GM18858 (cell line): ENCODE results near the gene SIRT5.

Source experiments
- ATAC-seq: cut with Tn5 transposase; IDR thresholded peaks from one replicate; pipeline ENCODE4 v1.9.1; 2021; ENCODE audit not compliant: unreplicated experiment

The SIRT5 gene

DNA sequence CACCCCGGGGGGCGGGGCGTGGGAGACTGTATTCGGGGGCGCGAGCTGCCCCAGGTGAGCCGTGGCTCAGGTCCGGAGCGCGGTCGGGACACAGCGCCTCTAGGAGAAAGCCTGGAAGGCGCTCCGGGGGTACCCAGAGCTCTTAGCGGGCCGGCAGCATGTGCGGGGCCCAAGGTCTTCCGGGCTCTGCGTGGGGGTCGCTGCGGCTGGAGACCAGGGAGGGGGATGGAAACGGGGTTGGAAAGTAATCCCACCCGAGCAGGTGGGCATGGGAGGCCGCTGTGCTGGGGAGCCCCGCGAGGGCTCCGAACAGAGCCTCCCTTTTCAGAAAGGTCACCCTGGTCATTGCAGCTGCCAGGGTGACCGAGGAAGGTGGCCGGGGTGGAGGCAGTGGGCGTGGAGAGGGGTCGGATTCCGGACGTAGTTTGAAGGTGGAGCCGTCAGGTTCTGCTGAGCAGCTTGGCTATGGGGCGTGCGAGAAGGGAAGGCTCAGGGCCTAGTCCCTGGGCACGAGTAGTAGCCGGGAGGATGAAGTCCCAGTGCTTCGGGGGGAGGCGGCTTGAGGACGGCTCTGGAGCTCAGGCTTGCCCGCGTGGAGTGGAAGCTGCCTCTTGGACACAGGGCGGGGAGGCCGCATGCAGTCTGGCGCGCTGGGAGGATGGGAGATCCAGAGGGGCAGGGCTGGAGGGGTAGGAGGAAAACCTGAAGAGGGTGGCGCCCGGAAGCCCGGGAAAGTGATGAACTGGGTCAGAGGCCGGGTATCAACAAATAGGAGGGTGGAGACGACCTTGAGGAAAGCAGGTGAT is at the start of gene SIRT5:
TSS of gene SIRT5 (plus strand) at position 31 of the 806 bp plus-strand sequence. CDS start 9,510 bp downstream, outside the sequence.
- peak; percentile 38 for ATAC-seq

DNA sequence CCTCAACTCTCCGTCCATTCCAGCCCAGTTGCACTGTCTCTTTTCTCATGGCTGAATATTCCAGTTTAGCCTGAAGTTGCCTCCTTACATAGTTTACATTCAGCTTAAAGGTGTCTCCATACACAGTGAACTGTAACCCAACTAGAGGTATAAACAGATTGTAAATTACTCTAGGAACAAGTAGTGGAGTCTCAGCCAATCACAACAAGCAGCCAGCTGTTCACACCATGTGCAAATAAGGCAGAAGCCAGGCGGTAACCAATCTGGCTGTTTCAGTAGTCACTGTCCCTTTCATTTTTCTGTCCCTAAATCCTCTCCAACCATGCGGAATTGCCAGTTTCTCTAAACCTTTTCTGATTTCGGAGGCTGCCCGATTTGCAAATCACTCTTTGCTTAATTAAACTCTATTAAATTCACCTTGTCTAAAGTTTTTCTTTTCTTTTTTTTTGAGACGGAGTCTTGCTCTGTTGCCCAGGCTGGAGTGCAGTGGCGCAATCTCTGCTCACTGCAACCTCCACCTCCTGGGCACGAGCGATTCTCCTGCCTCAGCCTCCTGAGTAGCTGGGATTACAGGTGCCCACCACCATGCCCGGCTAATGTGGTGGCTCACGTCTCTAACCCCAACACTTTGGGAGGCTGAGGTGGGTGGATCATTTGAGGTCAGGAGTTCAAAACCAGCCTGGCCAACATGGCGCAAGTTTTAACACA is 49.4 kb upstream of the SIRT5 start:
- ATAC-seq, result no peak

- ATAC-seq, result no peak
These were observed 48.1 kb upstream of the SIRT5 start for GRCh38 chr6:13526357-13526726.

GRCh38 chr6:13526727-13527670 is 47.4 kb upstream of the SIRT5 start:
- ATAC-seq, result peak; percentile 78

- ATAC-seq, result no peak
These were observed 46.7 kb upstream of the SIRT5 start for GRCh38 chr6:13527671-13528056.

GRCh38 chr6:13528232-13528631 is 46.2 kb upstream of the SIRT5 start:
- no peak for ATAC-seq

DNA sequence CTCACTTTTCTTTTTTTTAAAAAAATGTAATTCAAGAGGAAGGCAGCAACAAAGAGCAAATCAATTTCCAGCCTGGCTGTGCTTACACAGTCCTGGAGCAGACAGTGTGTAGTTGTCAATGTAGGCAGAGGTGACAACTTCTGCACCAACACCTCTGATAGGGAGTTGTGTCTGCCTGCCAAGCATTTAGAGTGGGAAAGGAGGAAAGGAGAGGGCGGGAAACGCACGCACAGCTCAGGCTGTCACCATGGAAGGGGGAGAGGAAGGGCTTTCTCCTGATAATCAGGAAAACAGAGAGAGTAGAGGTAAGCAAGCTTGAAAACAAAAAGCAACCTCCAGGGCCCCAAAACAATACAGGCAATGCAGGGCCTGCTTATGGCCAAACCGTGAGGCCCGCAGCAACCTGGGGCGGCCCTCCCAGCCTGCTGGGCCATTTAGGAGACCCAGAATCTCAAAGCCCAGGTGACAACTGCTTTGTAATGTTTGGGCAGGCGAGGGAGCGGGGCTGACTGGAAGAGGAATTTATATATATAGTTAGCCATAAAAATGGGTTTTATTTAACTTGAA is 45.5 kb upstream of the SIRT5 start:
- ATAC-seq, result no peak

GRCh38 chr6:13531956-13532355 is 42.4 kb upstream of the SIRT5 start:
- ATAC-seq, result no peak

- no peak for ATAC-seq
These were observed 39.9 kb upstream of the SIRT5 start for GRCh38 chr6:13534536-13534935.

GRCh38 chr6:13535306-13535705 is 39.1 kb upstream of the SIRT5 start:
- ATAC-seq, result no peak

DNA sequence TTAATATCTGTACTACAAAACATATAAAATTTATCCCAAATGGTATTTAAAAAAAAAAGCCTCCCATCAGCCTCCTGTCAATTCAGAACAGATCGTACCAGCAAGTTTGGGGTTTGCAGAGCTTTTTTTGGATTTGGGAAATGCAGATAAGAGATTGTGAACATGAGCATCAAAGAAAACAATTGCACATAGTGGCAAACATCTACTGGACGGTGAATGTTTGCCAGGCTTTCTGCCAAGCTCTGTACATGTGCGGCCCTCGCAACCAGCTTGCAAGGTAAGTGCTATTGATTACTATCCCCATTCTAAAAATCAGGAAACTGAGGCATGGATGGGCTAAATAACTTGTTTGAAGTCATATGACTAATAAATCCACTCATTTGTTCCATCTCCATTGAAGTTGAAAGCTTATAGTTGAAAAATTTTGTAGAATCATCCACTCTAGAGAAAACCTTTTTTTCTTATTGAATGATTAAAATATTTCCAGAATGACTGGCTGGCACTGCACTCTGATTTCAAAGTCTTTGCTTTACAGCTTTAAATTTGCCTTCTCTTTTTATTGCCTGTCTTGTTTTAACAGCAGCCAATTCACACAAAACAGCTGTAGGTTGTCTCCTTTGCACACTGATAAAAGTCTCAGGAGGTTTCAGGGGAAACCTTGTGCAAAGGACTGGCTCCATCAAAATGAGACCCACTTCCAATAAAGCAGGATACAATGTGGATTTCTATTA is 37.4 kb upstream of the SIRT5 start:
- no peak for ATAC-seq

DNA sequence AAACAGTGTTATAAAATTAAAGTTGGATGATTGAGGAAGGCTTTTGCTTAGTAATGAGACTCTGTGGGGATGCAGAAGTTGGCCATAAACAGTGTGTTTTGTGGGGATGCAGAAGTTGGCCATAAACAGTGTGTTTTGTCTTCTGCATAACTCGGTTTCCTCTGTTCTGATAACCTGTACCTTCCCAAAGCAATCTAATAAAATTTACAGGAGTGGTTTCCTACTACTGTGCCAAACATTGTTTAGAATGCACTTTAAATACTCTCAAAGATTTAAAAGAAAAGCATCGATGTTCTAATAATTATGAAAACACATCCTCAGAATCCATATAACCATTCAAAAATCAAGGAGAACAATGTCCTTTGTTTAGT is 36.9 kb upstream of the SIRT5 start:
- ATAC-seq, result no peak

GRCh38 chr6:13538084-13538483 is 36.3 kb upstream of the SIRT5 start:
- ATAC-seq, result no peak

DNA sequence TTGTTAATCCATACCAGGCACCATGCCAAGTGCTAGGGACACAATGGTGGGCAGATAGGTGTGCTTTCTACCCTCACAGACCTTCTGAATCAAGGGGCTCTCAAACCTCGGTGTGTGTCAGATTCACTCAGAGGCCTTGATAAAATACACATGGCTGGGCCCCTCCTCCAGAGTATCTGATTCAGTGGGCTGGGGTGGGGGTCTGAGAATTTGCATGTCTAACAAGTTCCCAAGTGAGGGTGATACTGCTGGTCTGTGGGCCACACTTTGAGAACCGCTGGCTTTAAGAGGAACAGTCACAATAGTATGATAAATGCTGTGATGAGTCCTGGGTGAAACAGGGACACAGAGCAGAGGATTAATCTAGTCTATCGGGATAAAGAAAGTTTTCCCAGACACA is 35.8 kb upstream of the SIRT5 start:
- ATAC-seq, result no peak

- ATAC-seq, result no peak
These were observed 34.8 kb upstream of the SIRT5 start for GRCh38 chr6:13539572-13539971.

DNA sequence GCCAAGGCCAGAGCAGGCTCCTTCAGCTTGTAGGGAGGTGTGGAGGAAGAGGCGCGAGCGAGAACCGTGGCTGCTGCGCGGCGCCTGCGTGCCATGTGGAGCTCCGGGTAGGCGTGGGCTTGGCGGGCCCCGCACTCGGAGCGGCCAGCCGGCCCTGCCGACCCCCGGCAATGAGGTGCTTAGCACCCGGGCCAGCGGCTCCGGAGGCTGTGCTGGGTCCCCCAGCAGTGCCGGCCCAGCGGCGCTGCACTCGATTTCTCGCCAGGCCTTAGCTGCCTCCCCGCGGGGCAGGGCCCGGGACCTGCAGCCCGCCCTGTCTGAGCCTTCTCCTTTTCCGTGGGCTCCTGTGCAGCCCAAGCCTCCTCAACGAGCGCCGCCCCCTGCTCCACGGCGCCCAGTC is 32.9 kb upstream of the SIRT5 start:
- no peak for ATAC-seq

GRCh38 chr6:13544454-13545186 is 29.8 kb upstream of the SIRT5 start:
- ATAC-seq, result no peak

DNA sequence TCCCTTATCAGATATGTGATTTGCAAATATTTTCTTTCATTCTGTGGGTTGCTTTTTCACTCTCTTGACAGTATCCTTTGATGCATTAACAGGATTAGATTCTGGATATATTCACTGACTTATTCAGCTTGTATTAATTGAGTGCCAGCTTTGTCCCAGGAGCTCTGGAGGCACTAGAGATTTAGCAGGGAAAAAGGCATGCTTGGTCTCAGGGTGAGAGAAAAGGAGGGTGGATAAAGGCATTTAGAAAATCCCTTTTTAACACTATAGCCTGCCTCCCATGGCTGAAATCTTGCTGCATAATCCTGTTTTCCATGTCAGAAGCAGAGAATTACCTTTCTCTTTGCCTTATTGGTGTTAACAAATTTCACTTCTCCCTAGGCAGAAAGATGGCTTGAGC is 28.5 kb upstream of the SIRT5 start:
- no peak for ATAC-seq

DNA sequence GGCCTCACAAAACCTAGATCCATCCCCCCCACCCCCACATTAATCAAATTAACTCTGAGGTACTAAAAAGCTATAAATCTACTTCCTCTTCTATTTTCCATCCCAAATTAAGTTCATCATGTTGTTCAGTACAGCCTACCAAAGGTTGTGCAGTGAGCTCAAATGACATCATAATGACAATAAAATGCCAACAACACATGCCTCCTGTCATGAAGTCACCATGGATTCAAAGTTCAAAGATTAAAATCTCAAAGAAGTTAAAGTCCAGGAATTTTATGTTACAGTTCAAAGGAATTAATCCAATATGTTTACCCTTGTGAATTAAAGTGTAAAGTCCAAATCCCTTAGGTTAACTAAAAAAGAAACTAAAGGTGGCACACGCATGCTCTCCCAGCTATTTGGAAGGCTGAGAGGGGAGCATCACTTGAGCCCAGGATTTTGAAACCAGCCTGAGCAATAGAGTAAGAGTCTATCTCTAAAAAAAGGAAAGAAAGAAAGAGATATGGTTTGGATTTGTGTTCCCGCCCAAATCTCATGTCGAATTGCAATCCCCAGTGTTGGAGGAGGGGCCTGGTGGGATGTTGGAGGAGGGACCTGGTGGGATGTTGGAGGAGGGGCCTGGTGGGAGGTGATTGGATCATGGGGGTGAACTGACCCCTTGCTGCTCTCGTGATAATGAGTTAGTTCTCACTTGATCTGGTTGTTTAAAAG is 25.7 kb upstream of the SIRT5 start:
- ATAC-seq, result no peak
